GM21360 (cell line): Measurements from ENCODE around the gene MTIF3.

Experiments
- ATAC-seq: cut with Tn5 transposase; IDR thresholded peaks from one replicate; pipeline ENCODE4 v1.9.1; 2021; ENCODE audit warnings: mild to moderate bottlenecking, moderate library complexity; ENCODE audit not compliant: unreplicated experiment

The MTIF3 gene, protein sequence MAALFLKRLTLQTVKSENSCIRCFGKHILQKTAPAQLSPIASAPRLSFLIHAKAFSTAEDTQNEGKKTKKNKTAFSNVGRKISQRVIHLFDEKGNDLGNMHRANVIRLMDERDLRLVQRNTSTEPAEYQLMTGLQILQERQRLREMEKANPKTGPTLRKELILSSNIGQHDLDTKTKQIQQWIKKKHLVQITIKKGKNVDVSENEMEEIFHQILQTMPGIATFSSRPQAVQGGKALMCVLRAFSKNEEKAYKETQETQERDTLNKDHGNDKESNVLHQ

GRCh38 chr13:27449936-27450828 is at the start of gene MTIF3:
Gene MTIF3 (minus strand): TSS chr13:27450564. CDS start chr13:27440448, 10,116 bp downstream.
- ATAC-seq, result peak; percentile 79

DNA sequence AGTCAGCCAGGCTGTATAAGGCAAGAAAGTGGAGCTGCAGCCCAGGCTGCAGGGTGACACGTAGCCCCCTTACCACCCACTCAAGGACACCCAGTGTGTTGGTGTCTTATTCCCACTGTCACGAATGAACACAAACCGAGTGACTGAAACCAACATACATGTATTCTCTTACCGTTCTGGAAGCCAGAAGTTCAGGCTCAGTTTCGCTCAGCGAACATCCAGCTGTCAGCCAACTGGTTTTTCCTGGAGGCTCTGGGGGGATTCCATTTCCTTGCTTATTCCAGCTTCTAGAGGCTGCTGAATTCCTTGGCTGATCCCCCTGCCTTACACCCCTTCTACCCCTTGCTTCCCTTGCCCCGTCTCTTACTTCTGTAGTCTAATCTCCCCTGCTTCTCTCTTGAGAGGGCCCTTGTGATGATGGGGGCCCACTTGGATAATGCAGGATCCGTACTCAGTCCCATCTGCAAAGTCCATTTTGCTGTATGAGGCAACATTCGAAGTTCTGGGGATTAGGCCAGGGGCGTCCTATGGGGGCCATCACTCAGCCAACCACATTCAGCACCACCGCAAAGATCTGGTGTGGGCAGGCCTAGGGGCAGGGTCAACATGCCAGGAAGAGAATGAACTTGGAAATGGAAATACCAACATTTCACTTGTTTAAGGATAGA is 47.3 kb upstream of the MTIF3 start:
- ATAC-seq, result no peak

GRCh38 chr13:27496536-27497273 is 46.3 kb upstream of the MTIF3 start:
- no peak for ATAC-seq

DNA sequence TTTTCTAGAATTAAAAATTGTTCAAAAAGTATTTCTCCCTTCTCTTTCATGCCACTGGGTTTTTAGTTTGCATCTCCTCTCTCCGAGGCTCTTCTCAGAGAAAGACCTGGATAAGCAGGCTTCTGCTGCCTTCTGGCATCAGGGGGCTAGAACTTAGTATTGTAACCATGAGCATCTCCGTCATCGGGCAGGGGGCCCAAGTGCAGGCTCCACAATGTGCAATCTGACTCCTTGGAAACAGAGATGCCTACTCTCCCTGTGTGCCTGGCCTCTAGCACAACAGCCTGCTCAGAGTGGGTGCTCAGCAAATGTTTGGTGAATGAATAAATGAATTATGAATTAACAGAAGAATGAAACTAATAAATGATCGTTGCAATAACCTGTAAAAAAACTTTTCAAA is 45.6 kb upstream of the MTIF3 start:
- no peak for ATAC-seq

- ATAC-seq, result no peak
Measured at GRCh38 chr13:27495551-27495950, 45.2 kb upstream of the MTIF3 start.

DNA sequence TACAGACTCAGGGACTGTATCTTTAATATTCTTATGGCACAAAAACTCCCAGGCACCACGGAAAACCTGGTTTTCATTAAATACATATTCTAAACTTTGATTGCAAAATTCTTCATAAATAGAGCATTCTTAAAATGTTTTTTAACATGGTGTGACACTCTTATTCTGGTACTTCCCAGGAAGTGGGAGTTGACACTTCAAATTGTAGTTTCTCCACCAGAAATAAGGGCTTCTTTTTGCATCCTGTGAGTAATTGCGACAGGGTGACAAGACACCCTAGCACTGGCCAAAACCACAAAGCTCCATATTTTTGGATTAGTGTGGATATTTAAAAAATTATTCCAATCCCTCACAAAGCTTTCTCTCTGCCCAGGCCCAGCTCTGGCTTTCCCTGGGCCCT is 43.6 kb upstream of the MTIF3 start:
- no peak for ATAC-seq

DNA sequence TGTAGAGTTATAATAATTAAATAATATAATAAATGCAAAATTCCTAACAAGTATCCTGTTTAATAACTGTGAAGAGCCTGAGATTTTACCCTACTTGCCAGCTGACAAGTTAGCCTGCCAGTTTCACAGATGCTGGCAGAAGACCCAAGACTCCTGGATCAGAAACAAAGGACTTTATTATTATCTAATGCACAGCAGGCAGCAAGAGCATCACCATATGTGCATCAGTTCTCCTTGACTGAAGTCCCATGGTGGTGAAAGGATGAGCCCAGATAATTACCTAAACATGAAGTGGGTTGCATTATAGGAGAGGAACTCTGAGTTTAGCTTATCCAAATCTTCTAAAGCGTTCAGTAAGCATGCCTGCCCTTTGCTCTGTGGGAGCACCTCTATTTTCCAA is 39.1 kb upstream of the MTIF3 start:
- ATAC-seq, result no peak

DNA sequence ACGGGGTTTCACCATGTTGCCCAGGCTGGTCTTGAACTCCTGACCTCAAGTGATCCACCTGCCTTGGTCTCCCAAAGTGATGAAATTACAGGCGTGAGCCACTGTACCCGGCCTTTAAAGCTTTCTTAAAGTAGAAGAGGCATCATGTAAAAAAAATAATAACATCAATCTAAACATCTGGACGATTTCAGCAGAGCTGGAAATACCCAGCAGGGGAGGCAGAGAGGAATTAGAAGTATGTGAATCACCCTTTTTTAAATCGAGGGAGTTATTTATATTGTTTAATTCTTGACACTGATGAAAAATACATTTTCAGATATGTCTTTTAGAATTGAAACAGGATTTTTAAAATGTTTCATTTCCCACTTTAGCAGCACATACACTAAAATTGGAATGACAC is 37.4 kb upstream of the MTIF3 start:
- ATAC-seq, result no peak

GRCh38 chr13:27483421-27483820 is 33.1 kb upstream of the MTIF3 start:
- ATAC-seq, result no peak

DNA sequence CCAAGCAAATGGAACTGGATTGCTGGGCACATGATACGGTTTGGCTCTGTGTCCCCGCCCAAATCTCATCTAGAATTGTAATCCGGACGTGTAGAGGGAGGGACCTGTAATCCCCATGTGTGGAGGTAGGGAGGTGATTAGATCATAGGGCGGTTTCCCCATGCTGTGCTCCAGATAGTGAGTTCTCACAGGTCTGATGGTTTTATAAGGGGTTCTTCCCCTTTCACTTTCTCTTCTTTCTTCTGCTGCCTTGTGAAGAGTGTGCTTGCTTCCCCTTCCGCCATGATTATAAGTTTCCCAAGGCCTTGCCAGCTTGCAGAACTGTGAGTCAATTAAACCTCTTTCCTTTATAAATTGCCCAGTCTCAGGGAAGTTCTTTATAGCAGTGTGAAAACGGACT is 32.6 kb upstream of the MTIF3 start:
- ATAC-seq, result peak; percentile 79

DNA sequence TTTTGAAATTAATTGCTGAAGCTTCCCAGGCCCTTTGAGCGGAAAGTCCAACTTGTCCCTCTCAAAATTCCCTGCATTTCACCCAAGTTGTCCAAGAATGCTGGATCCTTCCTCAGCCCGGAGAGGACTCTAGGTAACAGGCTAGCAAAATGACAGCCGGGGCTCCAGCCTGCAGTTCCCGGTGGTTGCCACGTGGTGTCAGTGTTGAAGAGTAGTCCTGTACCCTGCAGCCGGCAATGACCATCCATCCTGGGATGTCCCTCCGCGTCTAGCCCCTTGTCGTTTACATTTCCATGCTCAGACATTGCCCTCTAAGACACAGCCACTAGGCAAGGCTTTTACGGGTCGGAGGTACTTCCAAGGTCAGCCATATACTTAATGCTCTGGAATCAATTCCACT is 31.4 kb upstream of the MTIF3 start:
- ATAC-seq, result no peak

DNA sequence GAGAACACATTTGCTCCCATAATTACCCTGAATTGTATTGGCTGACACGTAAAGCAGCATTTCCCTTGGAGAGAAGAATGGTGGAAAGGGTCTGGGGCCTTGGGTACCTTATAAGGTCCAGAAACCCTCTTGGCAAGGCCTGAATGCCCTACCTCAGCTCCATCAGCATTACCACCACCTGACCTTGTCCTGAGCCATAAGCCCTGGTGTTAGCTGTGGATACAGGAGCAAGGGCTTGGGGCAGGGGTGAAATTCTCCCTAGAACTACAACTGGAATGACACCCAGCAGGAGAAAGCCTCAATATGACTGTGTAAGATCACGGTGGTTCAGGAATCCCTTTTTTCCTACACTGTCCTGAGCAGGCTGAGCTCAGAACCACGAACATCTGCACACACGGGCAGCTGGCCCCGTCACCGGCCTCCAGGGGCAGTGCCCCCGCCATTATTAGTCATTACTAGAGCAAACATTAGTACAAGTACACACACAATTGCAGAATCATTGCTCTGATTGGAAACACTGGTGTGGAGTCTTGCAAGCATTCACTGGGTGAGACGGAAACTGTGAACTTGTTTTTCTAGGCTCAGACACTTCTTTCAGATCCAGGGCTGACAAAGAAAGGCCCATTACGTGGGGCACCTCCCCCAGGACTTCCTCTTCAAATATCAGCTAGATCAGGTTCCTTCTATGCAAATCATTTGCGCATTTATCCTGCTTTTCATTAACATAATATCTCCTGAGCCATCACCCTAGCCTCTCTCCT is 26.8 kb upstream of the MTIF3 start:
- peak; percentile 72 for ATAC-seq

DNA sequence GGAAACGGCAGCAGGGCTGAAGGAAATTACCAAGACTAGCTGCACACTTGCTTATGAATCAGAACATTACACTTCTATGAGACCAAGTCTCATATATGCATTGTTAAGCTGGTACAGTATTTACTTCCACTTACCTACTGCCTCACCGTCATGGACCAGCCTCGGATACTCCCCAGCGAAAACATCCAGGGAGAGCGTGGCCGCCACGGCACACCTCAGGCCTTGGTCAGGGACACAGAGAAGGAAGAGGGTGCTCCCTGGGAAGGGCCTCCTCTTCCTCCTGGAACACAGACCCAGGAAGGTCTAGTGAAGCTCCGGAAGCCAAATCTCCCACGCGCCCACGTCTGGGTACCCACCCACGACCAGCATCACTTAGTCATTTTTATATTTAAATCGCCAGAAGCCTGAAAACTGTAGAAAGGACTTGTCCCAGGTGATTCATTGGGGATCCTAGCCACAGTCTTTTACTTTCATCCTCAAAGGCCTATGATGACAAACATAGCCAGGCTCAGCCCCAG is 24.4 kb upstream of the MTIF3 start:
- no peak for ATAC-seq

DNA sequence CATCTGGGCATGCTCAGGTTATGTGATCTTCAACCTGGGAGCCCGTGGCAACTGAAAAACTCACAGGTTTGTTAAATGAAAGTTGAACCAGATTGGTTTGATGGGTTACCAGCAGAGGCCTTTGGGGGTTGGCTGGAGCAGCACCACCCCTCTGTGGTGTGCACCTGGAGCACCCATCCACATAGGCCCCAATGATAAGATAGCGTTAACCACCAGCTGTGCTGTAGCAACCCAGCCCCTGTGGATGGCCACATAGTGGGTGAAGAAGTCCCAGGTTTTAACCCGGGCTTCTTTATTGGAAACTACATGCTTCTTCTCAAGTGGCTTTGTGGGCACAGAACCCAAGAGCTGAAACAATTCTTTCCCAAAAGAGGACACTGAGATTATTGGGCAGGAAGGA is 22.6 kb upstream of the MTIF3 start:
- ATAC-seq, result no peak

DNA sequence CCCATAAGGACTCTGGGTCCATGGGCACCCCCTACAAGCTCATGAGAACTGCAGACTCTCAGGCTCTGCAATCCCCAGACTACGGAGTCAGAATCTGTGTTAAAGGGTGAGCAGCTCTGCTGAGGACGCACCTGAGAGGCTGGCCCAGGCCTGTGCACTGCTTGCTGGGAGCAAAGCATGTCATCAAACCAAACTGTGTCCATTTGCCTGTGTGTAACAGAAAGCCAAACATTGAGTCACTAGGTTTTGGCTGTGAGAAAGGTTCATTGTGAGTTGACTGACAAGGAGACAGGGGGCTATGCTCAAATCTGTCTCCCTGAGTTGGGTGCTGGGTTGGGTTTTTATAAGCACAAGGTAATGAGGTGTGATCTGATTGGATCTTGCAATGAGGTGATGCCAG is 22.1 kb upstream of the MTIF3 start:
- no peak for ATAC-seq

GRCh38 chr13:27470075-27470820 is 19.9 kb upstream of the MTIF3 start:
- no peak for ATAC-seq

DNA sequence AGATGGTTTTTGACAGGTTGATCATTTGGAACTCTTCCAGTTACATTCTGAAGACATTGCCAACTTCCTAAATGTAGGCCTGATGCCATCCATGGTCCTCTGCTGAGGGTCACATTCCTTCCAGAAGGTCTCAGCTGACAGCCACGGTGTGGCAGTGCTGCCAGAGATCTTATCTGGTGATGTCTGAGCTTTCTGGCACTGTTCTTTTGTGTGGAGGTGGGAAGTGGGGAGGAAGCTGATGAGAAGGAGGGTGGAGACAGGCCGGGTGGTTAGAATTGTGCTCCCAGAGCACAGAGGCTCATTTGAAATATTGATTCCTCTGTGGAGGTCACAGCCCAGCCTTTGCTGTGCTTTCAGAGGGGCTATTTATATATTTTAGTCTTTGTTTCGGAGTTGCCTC is 16.1 kb upstream of the MTIF3 start:
- no peak for ATAC-seq

- no peak for ATAC-seq
Measured at GRCh38 chr13:27465611-27466010, 15.2 kb upstream of the MTIF3 start.

DNA sequence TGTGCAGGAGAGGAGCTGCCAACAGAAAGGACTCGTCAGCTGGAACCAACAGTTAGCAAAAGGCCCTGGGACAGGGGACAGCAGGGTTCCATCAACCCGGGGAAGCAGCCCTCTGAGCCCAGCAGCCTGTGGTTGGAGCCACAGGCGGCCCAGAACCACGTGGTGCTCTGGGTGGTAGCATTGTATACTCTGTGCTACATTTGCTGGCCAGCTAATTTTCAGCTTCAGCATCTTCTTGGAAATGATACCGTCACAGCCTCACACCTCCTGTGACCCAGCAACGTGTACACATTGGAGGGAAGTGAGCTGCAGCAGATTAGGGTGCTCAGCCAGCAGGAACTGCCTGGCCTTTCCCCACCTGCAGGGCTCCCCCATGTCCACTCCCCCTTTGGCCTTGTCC is 13.1 kb upstream of the MTIF3 start:
- no peak for ATAC-seq
